Measurements from ENCODE around the gene KRT7.

Gene KRT7

DNA sequence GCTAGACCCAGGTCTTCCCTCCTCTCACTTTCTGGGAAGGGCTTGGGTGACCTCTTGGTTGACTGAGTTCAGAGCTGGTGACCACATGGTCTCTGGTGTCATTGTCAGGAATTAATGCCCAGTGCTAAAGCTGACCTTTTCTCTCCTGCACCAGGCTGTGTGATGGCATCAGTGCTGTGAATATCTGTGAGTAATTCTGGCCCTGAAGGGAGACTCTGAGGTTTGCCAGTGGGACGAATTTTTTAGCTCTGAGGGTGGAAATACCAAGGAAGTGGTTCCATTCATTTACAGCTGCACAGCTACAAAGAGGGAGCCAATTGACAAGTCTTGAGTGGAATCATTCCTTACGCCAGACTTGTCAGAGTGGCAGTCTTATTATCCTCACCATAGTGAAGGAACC is 35.2 kb downstream of the KRT7 start:
- Histone ChIP-seq H3K27ac (ENCODE audit: low read depth, low read length) (no peak overlapping the region), H3F3A (ENCODE audit: control insufficient read depth, insufficient read depth) (no peaks in the 10 kb centered on the region), H4K20me1 (ENCODE audit: control insufficient read depth, insufficient read depth, low read depth, low read length) (no peaks in the 10 kb centered on the region), H3K9me2 (replicated peaks; ENCODE audit: control insufficient read depth, low read length) (no peaks in the 10 kb centered on the region), H3K4me1 (ENCODE audit: control insufficient read depth, low read length) (no peaks in the 10 kb centered on the region), H3K4me3 (ENCODE audit: low read length) (no peak overlapping the region), H3K4me2 (ENCODE audit: low read length) (no peak overlapping the region), H3K36me3 (ENCODE audit: control insufficient read depth, low read length) (no peaks in the 10 kb centered on the region), H3K27me3 (ENCODE audit: control insufficient read depth, low read length) (0 out of 2 replicates have a peak, but pooled peaks cover 4% of the 10 kb centered on the region), H3K79me2 (ENCODE audit: control insufficient read depth, low read length) (no peaks in the 10 kb centered on the region), H3K9me3 (ENCODE audit: control insufficient read depth, insufficient read depth, low read length) (no peaks in the 10 kb centered on the region)
- TF ChIP-seq, protein P1, sequence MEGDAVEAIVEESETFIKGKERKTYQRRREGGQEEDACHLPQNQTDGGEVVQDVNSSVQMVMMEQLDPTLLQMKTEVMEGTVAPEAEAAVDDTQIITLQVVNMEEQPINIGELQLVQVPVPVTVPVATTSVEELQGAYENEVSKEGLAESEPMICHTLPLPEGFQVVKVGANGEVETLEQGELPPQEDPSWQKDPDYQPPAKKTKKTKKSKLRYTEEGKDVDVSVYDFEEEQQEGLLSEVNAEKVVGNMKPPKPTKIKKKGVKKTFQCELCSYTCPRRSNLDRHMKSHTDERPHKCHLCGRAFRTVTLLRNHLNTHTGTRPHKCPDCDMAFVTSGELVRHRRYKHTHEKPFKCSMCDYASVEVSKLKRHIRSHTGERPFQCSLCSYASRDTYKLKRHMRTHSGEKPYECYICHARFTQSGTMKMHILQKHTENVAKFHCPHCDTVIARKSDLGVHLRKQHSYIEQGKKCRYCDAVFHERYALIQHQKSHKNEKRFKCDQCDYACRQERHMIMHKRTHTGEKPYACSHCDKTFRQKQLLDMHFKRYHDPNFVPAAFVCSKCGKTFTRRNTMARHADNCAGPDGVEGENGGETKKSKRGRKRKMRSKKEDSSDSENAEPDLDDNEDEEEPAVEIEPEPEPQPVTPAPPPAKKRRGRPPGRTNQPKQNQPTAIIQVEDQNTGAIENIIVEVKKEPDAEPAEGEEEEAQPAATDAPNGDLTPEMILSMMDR (IDR thresholded peaks at IDR 0.05; ENCODE audit: low read depth, low read length, poor library complexity, severe bottlenecking), result no peak
- no peak for TF ChIP-seq EZH2phosphoT487 (IDR thresholded peaks at IDR 0.05; ENCODE audit: borderline replicate concordance, low read length)

DNA sequence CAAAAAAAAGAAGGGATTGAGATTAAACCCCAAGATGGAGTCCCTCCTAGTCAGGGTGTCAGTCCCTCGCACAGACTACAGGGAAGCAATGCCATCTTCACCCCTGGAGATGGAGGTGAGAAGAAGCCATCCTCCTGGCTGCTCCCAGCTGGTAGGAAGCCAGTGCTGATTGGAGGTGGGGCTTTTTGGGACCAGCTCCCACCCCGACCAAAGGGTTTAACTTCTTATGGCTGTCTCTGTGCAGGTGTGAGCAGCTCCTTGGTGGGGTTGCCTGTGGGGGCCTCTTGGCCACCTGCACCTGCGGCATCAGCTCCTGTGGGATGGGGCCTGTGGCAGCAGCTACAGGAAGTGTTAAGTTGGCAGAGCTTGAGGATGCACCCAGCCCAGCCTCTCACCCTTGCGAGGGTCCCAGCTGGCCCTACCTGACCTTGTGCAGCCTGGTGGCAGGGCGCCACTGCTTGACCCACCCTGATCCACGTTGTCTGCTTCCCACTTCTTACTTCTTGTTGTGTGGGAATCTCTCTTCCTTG is 37.6 kb downstream of the KRT7 start:
- no peak for TF ChIP-seq EZH2phosphoT487 (IDR thresholded peaks at IDR 0.05; ENCODE audit: borderline replicate concordance, low read length)
- TF ChIP-seq, protein P1 (IDR thresholded peaks at IDR 0.05; ENCODE audit: low read depth, low read length, poor library complexity, severe bottlenecking), result no peak
- Histone ChIP-seq H3K36me3 (ENCODE audit: control insufficient read depth, low read length) (no peaks in the 10 kb centered on the region), H3K27me3 (ENCODE audit: control insufficient read depth, low read length) (0 out of 2 replicates have a peak, but pooled peaks cover 4% of the 10 kb centered on the region)

DNA sequence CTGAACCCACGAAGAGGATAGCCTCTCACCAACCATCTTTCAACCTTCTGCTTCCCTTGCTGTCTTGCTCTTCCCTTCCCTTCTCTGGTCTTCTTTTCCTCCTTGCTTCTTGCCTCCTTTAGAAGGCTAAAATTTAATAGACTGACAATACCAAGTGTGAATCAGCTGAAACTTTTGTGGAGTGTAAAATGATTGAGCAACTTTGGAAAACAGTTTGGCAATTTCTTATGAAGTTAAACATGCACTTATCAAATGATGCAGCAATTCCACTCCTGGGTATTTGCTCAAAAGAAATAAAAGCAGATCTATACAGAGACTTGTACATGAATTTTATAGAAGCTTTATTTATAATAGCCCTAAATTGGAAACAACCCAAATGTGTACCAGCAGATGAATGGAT is 38.1 kb downstream of the KRT7 start:
- H3F3A ChIP-seq (ENCODE audit: control insufficient read depth, insufficient read depth), result no peaks in the 10 kb centered on the region
- no peaks in the 10 kb centered on the region for H3K4me1 ChIP-seq (ENCODE audit: control insufficient read depth, low read length)
- no peak overlapping the region for H3K27ac ChIP-seq (ENCODE audit: low read depth, low read length)
- H3K79me2 ChIP-seq (ENCODE audit: control insufficient read depth, low read length), result no peaks in the 10 kb centered on the region
- H3K4me2 ChIP-seq (ENCODE audit: low read length), result no peak overlapping the region
- no peaks in the 10 kb centered on the region for H4K20me1 ChIP-seq (ENCODE audit: control insufficient read depth, insufficient read depth, low read depth, low read length)
- TF ChIP-seq, protein P1 (IDR thresholded peaks at IDR 0.05; ENCODE audit: low read depth, low read length, poor library complexity, severe bottlenecking), result no peak
- H3K9me3 ChIP-seq (ENCODE audit: control insufficient read depth, insufficient read depth, low read length), result no peaks in the 10 kb centered on the region
- H3K9me2 ChIP-seq (replicated peaks; ENCODE audit: control insufficient read depth, low read length), result no peaks in the 10 kb centered on the region
- no peak overlapping the region for H3K4me3 ChIP-seq (ENCODE audit: low read length)
- 0 out of 2 replicates have a peak, but pooled peaks cover 4% of the 10 kb centered on the region for H3K27me3 ChIP-seq (ENCODE audit: control insufficient read depth, low read length)
- H3K36me3 ChIP-seq (ENCODE audit: control insufficient read depth, low read length), result no peaks in the 10 kb centered on the region

More for the DNA sequence above, 37.6 kb downstream of the KRT7 start:
- no peaks in the 10 kb centered on the region for H3K9me2 ChIP-seq (replicated peaks; ENCODE audit: control insufficient read depth, low read length)
- no peak overlapping the region for H3K27ac ChIP-seq (ENCODE audit: low read depth, low read length)
- no peaks in the 10 kb centered on the region for H3K4me1 ChIP-seq (ENCODE audit: control insufficient read depth, low read length)
- no peak overlapping the region for H3K4me3 ChIP-seq (ENCODE audit: low read length)
- no peaks in the 10 kb centered on the region for H4K20me1 ChIP-seq (ENCODE audit: control insufficient read depth, insufficient read depth, low read depth, low read length)
- no peaks in the 10 kb centered on the region for H3K79me2 ChIP-seq (ENCODE audit: control insufficient read depth, low read length)
- H3F3A ChIP-seq (ENCODE audit: control insufficient read depth, insufficient read depth), result no peaks in the 10 kb centered on the region
- no peak overlapping the region for H3K4me2 ChIP-seq (ENCODE audit: low read length)
- H3K9me3 ChIP-seq (ENCODE audit: control insufficient read depth, insufficient read depth, low read length), result no peaks in the 10 kb centered on the region
